GM19099 (cell line): ENCODE measurements around the gene THY1.

Experiments used
- POLR2A ChIP-seq: IDR thresholded peaks from 3 replicates; pipeline ENCODE4 v1.6.1; 2011; ENCODE audit warnings: low read depth; ENCODE audit not compliant: insufficient read length; ENCODE audit errors: extremely low read depth

The THY1 gene

GRCh38 chr11:119412072-119412471 lies 10.9 kb downstream of the THY1 start:
- no peak for TF ChIP-seq POLR2A

GRCh38 chr11:119410501-119410900 lies 12.5 kb downstream of the THY1 start:
- TF ChIP-seq POLR2A, result no peak

- no peak for TF ChIP-seq POLR2A
Measured at GRCh38 chr11:119409731-119410130, 13.2 kb downstream of the THY1 start.

GRCh38 chr11:119406005-119406404 lies 17.0 kb downstream of the THY1 start:
- TF ChIP-seq POLR2A, result no peak

- no peak for TF ChIP-seq POLR2A
Measured at GRCh38 chr11:119404872-119405271, 18.1 kb downstream of the THY1 start.

GRCh38 chr11:119403021-119403420 lies 20.0 kb downstream of the THY1 start:
- no peak for TF ChIP-seq POLR2A

- TF ChIP-seq POLR2A, result no peak
Measured at GRCh38 chr11:119402470-119402869, 20.5 kb downstream of the THY1 start.

GRCh38 chr11:119400860-119401259 lies 22.1 kb downstream of the THY1 start:
- TF ChIP-seq POLR2A, result no peak

GRCh38 chr11:119397740-119398139 lies 25.2 kb downstream of the THY1 start:
- TF ChIP-seq POLR2A, result no peak

GRCh38 chr11:119396835-119397234 lies 26.1 kb downstream of the THY1 start:
- TF ChIP-seq POLR2A, result no peak

- TF ChIP-seq POLR2A, result no peak
Measured at GRCh38 chr11:119391275-119391674, 31.7 kb downstream of the THY1 start.

- TF ChIP-seq POLR2A, result no peak
Measured at GRCh38 chr11:119389611-119390254, 33.2 kb downstream of the THY1 start.

- TF ChIP-seq POLR2A, result no peak
Measured at GRCh38 chr11:119388103-119388502, 34.9 kb downstream of the THY1 start.

GRCh38 chr11:119384332-119384731 lies 38.6 kb downstream of the THY1 start:
- TF ChIP-seq POLR2A, result no peak

GRCh38 chr11:119382101-119382500 lies 40.9 kb downstream of the THY1 start:
- no peak for TF ChIP-seq POLR2A

GRCh38 chr11:119381181-119381988 lies 41.6 kb downstream of the THY1 start, which contains the start of gene USP2:
Gene USP2, minus strand, starts transcription at chr11:119381690. Its CDS starts 8,210 bp downstream, at chr11:119373480.
- TF ChIP-seq POLR2A, result no peak
